HT-29 (cell line): ENCODE data around the gene COX7A1. TPM values are rescaled to one million over a fixed set of nuclear protein-coding genes. Genes with fewer than 3 reads are reported as not detected.
"Not testable (repeated sequence)": the region's sequence is repeated elsewhere in the genome, so short reads cannot be mapped to it uniquely, and the experiment has no call there.

Source experiments
- DNase-seq: peaks from one replicate; pipeline ENCODE4 v3.0.0-alpha.2; 2015; ENCODE audit warnings: low spot score
- total RNA-seq: library from RNA; depleted of rRNA; stranded (reverse); fragments of >200 nt; shearing (Covaris generic); gene quantifications from 2 replicates; pipeline ENCODE4 v1.2.3, GENCODE V29; 2014

COX7A1 gene
- total RNA-seq, 1 experiment from 2014 or later: not detected

- DNase-seq: peak; percentile 99
These were observed 11.0 kb downstream of the COX7A1 start for GRCh38 chr19:36141039-36141927.

- peak; percentile 65 for DNase-seq
These were observed 11.8 kb downstream of the COX7A1 start for GRCh38 chr19:36140304-36141038.

GRCh38 chr19:36139473-36140303 lies 12.6 kb downstream of the COX7A1 start, which contains the start of gene CAPNS1:
CAPNS1 (plus strand) TSS chr19:36140066; CDS start chr19:36141012, 946 bp downstream.
- peak; percentile 100 for DNase-seq

- DNase-seq: no peak
These were observed 13.2 kb downstream of the COX7A1 start for GRCh38 chr19:36139120-36139472.

- peak; percentile 95 for DNase-seq
These were observed 15.1 kb downstream of the COX7A1 start for GRCh38 chr19:36136964-36137686.

DNA sequence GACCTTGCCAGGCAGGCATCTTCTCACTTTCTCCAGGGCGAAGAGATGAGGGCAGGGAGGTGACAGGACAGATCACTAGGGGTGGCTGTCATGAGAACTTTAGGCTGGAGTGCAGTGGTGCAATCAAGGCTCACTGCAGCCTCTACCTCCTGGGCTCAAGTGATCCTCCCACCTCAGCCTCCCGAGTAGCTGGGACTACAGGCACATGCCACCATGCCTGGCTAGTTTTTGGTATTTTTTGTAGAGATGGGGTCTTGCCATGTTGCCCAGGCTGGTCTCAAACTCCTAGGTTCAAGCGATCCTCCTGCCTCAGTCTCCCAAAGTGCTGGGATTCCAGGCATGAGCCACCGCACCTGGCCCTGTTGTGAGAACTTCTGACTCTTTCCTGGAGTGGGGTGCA lies 17.4 kb downstream of the COX7A1 start:
- not testable (repeated sequence) for DNase-seq

DNA sequence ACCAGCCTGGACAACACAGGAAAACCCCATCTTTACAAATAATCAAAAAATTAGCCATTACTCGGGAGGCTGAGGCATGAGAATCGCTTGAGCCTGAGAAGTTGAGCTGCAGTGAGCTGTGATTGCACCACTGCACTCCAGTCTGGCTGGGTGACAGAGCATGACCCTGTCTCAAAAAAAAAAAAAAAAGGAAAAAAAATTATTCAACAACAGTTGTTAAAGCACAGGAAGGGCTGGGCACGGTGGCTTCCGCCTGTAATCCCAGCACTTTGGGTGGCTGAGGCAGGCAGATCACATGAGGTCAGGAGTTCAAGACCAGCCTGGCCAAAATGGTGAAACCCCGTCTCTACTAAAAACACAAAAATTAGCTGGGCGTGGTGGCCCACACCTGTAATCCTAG lies 21.0 kb downstream of the COX7A1 start:
- not testable (repeated sequence) for DNase-seq

DNA sequence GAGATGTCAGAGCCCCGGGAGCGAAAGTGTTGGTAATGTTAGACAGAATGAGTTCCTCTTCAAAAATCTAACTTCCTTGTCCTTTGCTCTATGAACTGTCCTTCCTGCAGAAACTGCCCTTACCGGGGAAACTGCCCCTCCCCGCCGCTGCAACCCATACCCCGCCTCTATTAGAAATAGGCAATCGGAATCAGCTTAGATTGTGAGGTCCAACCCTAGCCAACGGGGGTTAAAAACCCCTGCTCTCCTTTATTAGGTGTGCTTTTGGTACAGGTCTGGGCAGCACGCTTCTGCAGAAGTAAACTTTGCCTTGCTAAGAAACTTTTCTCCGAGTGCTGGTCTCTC lies 23.9 kb downstream of the COX7A1 start:
- DNase-seq: no peak

DNA sequence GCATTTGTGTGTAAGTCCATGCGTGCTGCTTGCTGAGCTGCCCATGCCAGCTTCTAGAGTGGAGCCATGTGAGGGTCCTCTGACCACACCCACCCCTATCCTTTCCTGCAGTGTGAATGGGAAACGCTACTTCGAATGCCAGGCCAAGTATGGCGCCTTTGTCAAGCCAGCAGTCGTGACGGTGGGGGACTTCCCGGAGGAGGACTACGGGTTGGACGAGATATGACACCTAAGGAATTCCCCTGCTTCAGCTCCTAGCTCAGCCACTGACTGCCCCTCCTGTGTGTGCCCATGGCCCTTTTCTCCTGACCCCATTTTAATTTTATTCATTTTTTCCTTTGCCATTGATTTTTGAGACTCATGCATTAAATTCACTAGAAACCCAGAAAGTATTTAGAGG lies 26.7 kb downstream of the COX7A1 start:
- DNase-seq: no peak

GRCh38 chr19:36121486-36122124 lies 30.6 kb downstream of the COX7A1 start:
- no peak for DNase-seq

DNA sequence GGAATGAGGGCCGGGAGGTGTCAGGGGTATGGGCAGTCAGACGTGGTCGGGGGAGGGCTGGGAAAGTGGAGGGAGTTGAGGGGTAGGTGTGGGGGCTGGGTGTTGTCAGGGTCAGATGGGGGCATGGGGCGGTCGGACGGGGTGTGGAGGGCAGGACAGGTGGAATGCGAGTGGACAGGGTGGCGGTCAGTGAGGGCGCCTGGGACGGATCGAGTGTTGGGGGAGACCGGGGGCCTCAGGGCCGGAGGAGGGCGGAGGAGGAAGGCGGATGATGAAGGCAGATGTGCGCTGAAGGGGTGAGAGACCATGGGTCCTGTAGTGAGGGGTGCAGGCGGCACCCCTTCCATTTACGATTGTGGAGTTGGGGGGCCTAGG lies 31.3 kb downstream of the COX7A1 start:
- no peak for DNase-seq

DNA sequence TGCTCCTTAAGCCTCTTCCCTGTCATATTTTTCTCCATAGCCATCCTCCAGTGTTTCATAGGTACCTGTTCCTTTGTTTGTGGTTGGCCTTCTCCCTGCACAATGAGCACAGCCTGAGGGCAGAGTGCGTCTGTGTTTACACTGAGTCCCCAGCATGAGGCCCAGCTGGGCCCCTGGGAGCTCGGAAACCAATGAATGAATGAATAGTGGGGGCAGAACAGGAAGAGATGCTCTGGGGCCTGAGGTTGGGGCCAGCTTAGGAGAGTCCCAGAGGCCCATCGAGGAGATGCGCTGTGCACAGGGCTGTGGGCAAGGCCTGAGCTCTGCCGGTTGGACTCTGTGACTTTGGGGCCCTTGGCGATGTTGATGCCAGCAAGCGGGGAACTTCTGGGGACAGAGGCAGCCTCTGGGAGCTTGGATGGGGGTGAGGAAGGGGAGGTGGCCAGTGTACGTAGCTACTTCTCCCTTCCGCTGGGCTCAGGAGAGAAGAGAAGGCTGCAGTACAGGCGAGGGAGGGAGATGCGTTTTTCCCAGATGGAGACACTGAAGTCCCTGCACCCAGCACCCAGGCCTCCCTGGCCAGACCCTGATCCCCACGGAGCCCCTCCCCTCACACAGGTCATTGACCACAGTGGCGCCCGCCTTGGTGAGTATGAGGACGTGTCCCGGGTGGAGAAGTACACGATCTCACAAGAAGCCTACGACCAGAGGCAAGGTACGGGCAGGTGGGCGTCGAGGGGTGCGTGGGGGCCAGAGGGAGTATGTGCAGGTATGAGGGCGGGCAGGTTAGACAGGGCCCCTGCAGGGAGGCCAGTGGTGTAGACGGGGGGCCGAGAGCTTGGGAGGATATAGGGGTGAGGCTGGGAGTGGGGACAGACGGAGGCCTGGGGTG lies 31.9 kb downstream of the COX7A1 start:
- no peak for DNase-seq

GRCh38 chr19:36116344-36116637 lies 36.0 kb downstream of the COX7A1 start:
- no peak for DNase-seq

DNA sequence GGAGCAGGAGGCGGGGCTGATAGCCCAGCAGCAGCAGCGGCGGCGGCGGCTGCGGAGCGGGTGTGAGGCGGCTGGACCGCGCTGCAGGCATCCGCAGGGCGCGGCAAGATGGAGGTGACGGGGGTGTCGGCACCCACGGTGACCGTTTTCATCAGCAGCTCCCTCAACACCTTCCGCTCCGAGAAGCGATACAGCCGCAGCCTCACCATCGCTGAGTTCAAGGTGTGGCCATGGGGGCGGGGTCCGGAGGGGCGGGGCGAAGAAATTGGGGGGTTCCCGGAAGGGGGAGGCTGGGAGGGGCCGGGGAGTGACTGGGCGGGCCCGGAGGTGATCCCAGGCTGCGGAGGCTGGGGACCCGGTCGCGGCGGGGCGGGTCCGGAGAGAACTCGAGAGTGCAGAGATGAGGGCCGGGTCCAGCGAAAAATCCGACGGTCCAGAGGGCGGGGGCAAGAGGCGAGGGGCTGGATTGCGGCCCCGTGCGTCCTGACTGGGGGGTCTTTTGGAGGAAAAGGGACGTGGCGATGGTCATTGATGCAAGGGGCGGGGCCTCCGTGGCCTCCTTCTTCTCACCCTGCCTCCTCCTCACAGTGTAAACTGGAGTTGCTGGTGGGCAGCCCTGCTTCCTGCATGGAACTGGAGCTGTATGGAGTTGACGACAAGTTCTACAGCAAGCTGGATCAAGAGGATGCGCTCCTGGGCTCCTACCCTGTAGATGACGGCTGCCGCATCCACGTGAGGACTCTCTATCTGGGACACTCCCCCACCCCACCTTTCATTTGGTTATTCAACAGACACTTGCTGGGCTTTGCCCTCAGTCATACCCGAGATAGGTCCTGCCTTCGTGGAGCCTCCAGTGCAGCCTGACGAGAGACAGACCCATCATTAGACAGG lies 36.5 kb downstream of the COX7A1 start, which contains the start of gene TBCB:
TBCB (plus strand) TSS at position 16 of the 891 bp plus-strand sequence; CDS start at position 109, 93 bp downstream.
- peak; percentile 42 for DNase-seq

- DNase-seq: peak; percentile 100
These were observed 37.4 kb downstream of the COX7A1 start, which contains the start of gene POLR2I for GRCh38 chr19:36114721-36115452. POLR2I (minus strand) TSS chr19:36114875; CDS start chr19:36114856, 19 bp downstream.

DNA sequence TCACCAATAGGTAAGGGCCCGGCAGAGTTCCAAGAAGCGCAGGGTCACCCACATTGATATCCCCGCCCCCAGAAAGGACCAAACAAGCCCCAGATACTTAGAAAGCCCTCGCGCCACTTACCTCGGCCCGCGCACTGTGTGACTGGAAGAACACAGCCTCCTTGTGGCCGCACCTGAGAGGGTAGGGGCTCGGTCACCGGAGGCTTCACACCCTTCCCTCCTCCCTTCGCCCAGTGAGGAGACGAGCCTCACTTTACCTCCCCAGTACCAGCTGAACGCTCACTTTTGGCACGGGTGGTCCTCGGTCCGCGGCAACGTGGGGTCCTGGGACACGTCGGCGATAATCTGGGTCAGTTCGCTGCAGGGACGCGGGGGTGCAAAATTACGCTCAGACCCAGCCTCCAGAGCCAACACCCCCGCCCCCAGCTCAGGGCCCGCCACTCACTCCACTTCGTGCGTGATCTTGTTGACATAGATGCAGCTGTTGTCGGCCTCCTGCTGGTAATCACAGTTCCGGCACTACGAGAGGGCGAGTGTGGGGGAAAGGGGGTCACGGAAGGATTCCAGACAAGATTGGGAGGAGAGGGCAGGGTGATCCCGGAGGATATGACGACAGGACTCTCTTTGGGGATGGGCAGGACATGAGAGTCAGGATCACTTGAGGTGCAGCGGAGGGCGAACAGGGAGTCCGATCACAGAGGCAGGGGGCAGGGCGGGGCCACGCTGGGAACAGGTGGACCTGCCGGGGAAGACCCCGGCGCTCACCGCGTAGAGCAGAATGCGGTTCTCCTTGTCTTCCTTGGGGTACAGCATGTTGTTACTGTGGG lies 38.1 kb downstream of the COX7A1 start:
- DNase-seq: peak; percentile 48

- no peak for DNase-seq
These were observed 38.8 kb downstream of the COX7A1 start for GRCh38 chr19:36113425-36113824.
